ENCODE results near the gene NGEF.

The NGEF gene

GRCh38 chr2:233042549-233042948, 29.5 kb upstream of the NGEF start:
- TF ChIP-seq EZH2phosphoT487 (conservative IDR thresholded peaks at IDR 0.05; ENCODE audit: low read length) (no peak), CTCF (IDR thresholded peaks at IDR 0.05; ENCODE audit: insufficient read depth, low read length, poor library complexity, severe bottlenecking) (no peak)

GRCh38 chr2:233041722-233042323, 28.8 kb upstream of the NGEF start:
- Histone ChIP-seq H4K20me1 (ENCODE audit: low read depth, low read length) (no peaks in the 10 kb centered on the region), H3K27me3 (ENCODE audit: low read length) (no peaks in the 10 kb centered on the region), H3K4me3 (ENCODE audit: insufficient read depth, low read length, poor library complexity, severe bottlenecking) (no peak overlapping the region), H3K9me2 (replicated peaks; ENCODE audit: insufficient read depth, low read length) (no peaks in the 10 kb centered on the region), H3K9me3 (ENCODE audit: insufficient read depth, low read length) (no peaks in the 10 kb centered on the region), H2AFZ (ENCODE audit: low read depth, low read length, severe bottlenecking) (no peak overlapping the region), H3K27ac (ENCODE audit: low read depth, low read length) (no peak overlapping the region), H3K4me2 (ENCODE audit: low read depth, low read length, poor library complexity, severe bottlenecking) (no peak overlapping the region), H3F3A (ENCODE audit: insufficient read depth) (no peaks in the 10 kb centered on the region), H3K36me3 (ENCODE audit: low read length) (no peaks in the 10 kb centered on the region), H3K79me2 (ENCODE audit: insufficient read depth, low read length) (no peaks in the 10 kb centered on the region), H3K9ac (ENCODE audit: low read length) (no peak overlapping the region)
- TF ChIP-seq EZH2phosphoT487 (conservative IDR thresholded peaks at IDR 0.05; ENCODE audit: low read length) (no peak), CTCF (IDR thresholded peaks at IDR 0.05; ENCODE audit: insufficient read depth, low read length, poor library complexity, severe bottlenecking) (no peak)

More at GRCh38 chr2:233042549-233042948, 29.5 kb upstream of the NGEF start:
- no peaks in the 10 kb centered on the region for H3F3A ChIP-seq (ENCODE audit: insufficient read depth)
- no peak overlapping the region for H3K9ac ChIP-seq (ENCODE audit: low read length)
- no peak overlapping the region for H3K4me2 ChIP-seq (ENCODE audit: low read depth, low read length, poor library complexity, severe bottlenecking)
- H3K36me3 ChIP-seq (ENCODE audit: low read length) = no peaks in the 10 kb centered on the region
- H3K9me3 ChIP-seq (ENCODE audit: insufficient read depth, low read length) = no peaks in the 10 kb centered on the region
- H3K27me3 ChIP-seq (ENCODE audit: low read length) = no peaks in the 10 kb centered on the region
- no peaks in the 10 kb centered on the region for H4K20me1 ChIP-seq (ENCODE audit: low read depth, low read length)
- H3K4me3 ChIP-seq (ENCODE audit: insufficient read depth, low read length, poor library complexity, severe bottlenecking) = no peak overlapping the region
- H2AFZ ChIP-seq (ENCODE audit: low read depth, low read length, severe bottlenecking) = no peak overlapping the region
- no peak overlapping the region for H3K27ac ChIP-seq (ENCODE audit: low read depth, low read length)
- H3K9me2 ChIP-seq (replicated peaks; ENCODE audit: insufficient read depth, low read length) = no peaks in the 10 kb centered on the region
- no peaks in the 10 kb centered on the region for H3K79me2 ChIP-seq (ENCODE audit: insufficient read depth, low read length)

GRCh38 chr2:233040571-233040970, 27.5 kb upstream of the NGEF start:
- no peak overlapping the region for H3K9ac ChIP-seq (ENCODE audit: low read length)
- no peak overlapping the region for H3K4me3 ChIP-seq (ENCODE audit: insufficient read depth, low read length, poor library complexity, severe bottlenecking)
- H3K4me2 ChIP-seq (ENCODE audit: low read depth, low read length, poor library complexity, severe bottlenecking) = no peak overlapping the region
- no peaks in the 10 kb centered on the region for H4K20me1 ChIP-seq (ENCODE audit: low read depth, low read length)
- no peaks in the 10 kb centered on the region for H3K36me3 ChIP-seq (ENCODE audit: low read length)
- no peaks in the 10 kb centered on the region for H3K79me2 ChIP-seq (ENCODE audit: insufficient read depth, low read length)
- no peaks in the 10 kb centered on the region for H3K9me3 ChIP-seq (ENCODE audit: insufficient read depth, low read length)
- no peaks in the 10 kb centered on the region for H3K9me2 ChIP-seq (replicated peaks; ENCODE audit: insufficient read depth, low read length)
- no peaks in the 10 kb centered on the region for H3F3A ChIP-seq (ENCODE audit: insufficient read depth)
- no peak overlapping the region for H2AFZ ChIP-seq (ENCODE audit: low read depth, low read length, severe bottlenecking)
- H3K27ac ChIP-seq (ENCODE audit: low read depth, low read length) = no peak overlapping the region
- TF ChIP-seq CTCF (IDR thresholded peaks at IDR 0.05; ENCODE audit: insufficient read depth, low read length, poor library complexity, severe bottlenecking) (no peak), EZH2phosphoT487 (conservative IDR thresholded peaks at IDR 0.05; ENCODE audit: low read length) (no peak)
- no peaks in the 10 kb centered on the region for H3K27me3 ChIP-seq (ENCODE audit: low read length)

Data from SU-DHL-6 (cell line).